Heart right ventricle (tissue), 16 donors: ENCODE measurements around the gene MTFR2. TPM values are rescaled to one million over a fixed set of nuclear protein-coding genes. Genes with fewer than 3 reads are reported as not detected.

Experiments
- ATAC-seq, 8 donors: fragments of 200-7000 bp; cut with Tn5 transposase; one replicate each; pipeline ENCODE4 v1.9.1; 2020; ENCODE audit warnings: mild to moderate bottlenecking in 8 of 8, moderate library complexity in 8 of 8, moderate number of reproducible peaks in 1 of 8
- DNase-seq, 2 donors: peaks; one replicate each; pipeline ENCODE4 v3.0.0-alpha.2; 2020
- H3K27ac ChIP-seq, 10 donors: fragments of 200-600 bp; sonication (generic) in 2 of 10; one replicate each; pipeline versions ENCODE4 v1.5.0 to v1.8.0; 2020 to 2022; ENCODE audit warnings: mild to moderate bottlenecking in 3 of 10
- H3K27me3 ChIP-seq, 7 donors: fragments of 200-600 bp; one replicate each; pipeline ENCODE4 v1.8.0; 2021 to 2022; ENCODE audit warnings: mild to moderate bottlenecking in 2 of 7
- H3K36me3 ChIP-seq, 9 donors: fragments of 200-600 bp; sonication (generic) in 1 of 9; one replicate each; pipeline versions ENCODE4 v1.5.0 to v1.8.0; 2020 to 2022; ENCODE audit warnings: mild to moderate bottlenecking in 2 of 9
- H3K4me1 ChIP-seq, 9 donors: fragments of 200-600 bp; sonication (generic) in 1 of 9; one replicate each; pipeline versions ENCODE4 v1.5.0 to v1.8.0; 2020 to 2022; ENCODE audit warnings: mild to moderate bottlenecking in 4 of 9
- H3K4me3 ChIP-seq, 10 donors: fragments of 200-600 bp; sonication (generic) in 2 of 10; one replicate each; pipeline versions ENCODE4 v1.5.0 to v1.8.0; 2020 to 2022; ENCODE audit warnings: mild to moderate bottlenecking in 7 of 10, moderate library complexity in 2 of 10
- H3K9me3 ChIP-seq, 11 donors: fragments of 200-600 bp in 10 of 11; sonication (generic) in 2 of 11; one replicate each; pipeline versions ENCODE4 v1.5.0 to v1.8.0; 2013 to 2022; ENCODE audit warnings: mild to moderate bottlenecking in 2 of 11, control low read depth in 1 of 11, moderate library complexity in 1 of 11
- CTCF ChIP-seq, 9 donors: fragments of 200-600 bp; sonication (generic) in 2 of 9; IDR thresholded peaks; one replicate each; pipeline versions ENCODE4 v1.5.0 to v1.8.0; 2021 to 2022; ENCODE audit warnings: antibody characterized with exemption in 9 of 9, mild to moderate bottlenecking in 5 of 9, moderate library complexity in 1 of 9
- WGBS, 2 donors: extraction: QIAGEN DNeasy Blood & Tissue Kit; methylation state at CpG; one replicate each; pipeline ENCODE4 v1.1.7; 2013; ENCODE audit warnings: inconsistent platforms in 1 of 2; 5-methylcytosine and 5-hydroxymethylcytosine counted together
- intact Hi-C, 10 donors: fragments of 100-400 bp; cut with DNase I; formaldehyde crosslinking; loops; one replicate each; pipeline versions ENCODE4 v1.11.1 to v1.14.2; 2022
- polyA plus RNA-seq, 2 donors: library from polyadenylated mRNA; stranded (reverse); fragments of 200-250 nt; gene quantifications; one replicate each; pipeline ENCODE4 v1.2.3, GENCODE V29; 2013
- total RNA-seq, 10 donors: library from RNA; stranded (reverse); fragmentation: NEBNext Ultra II Directional in 3 of 10; extraction: Animal tissue kit (Norgen Biotek cat#: 25700) in 3 of 10; gene quantifications; one replicate each; pipeline versions ENCODE4 v1.2.1 to v1.2.4, GENCODE V29; 2021 to 2023
- donor health status: Arrhythmogenic right ventricular cardiomyopathy.
- donor health status: ischemic (EF 13 %, LVEDD 7.1; RV severe dilation, severe dysfunction).
- donor health status: healthy with polysubstance abuse.
- donor health status: DM: no; HTN: yes; CAD: no.
- donor health status: DM: no; HTN: no; CAD: no.
- donor health status: ischemic (EF 25% LVEDD 6.9; RV normal size, moderate dysfunction).
- donor health status: ischemic (EF 25% LVEDD 5.7; RV mildly dilated, moderate dysfunction).
- donor health status: healthy.
- donor health status: DM: yes; HTN: yes; CAD: no.
- donor health status: Ischemic cardiomyopathy.
- donor health status: ischemic (EF 35%, LVEDD 5.7; RV mildly dilated, moderate dysfunction).
- donor health status: nonischemic (EF 11% LVEDD 7.7; RV severe dilation, severe dysfunction).
- donor health status: DM: yes; HTN: yes; CAD: no.
- donor health status: PGD.
- donor health status: ischemic (EF 29% LVEDD 5.4; RV normal size, mild dysfunction).
- donor health status: nonischemic (EF 23%, LVEDD 6.1; RV moderate dilation, normal function).

MTFR2 gene
- total and polyA plus RNA-seq, 12 donors = 0.20 to 0.69 (median 0.27) TPM; not detected in 6

- Histone ChIP-seq H3K27me3 (no peaks in the 10 kb centered on the region), H3K36me3 (no peaks in the 10 kb centered on the region), H3K4me3 (no peak overlapping the region), H3K27ac (no peak overlapping the region), H3K4me1 (peaks cover 0 to 4% (median 0%) of the 10 kb centered on the region in 9 donors), H3K9me3 (no peaks in the 10 kb centered on the region)
- 62 to 71% methylated on average over 5 of the region's 5 CpGs for WGBS, 2 donors
- no peak for ATAC-seq
- intact Hi-C loops = no loop called here
- DNase-seq = no peak
- no peak for TF ChIP-seq CTCF (IDR thresholded peaks at IDR 0.05)
These were observed 37.0 kb downstream of the MTFR2 start for GRCh38 chr6:136213012-136213539.

GRCh38 chr6:136212608-136213007 is 37.5 kb downstream of the MTFR2 start:
- no peaks in the 10 kb centered on the region for H3K36me3 ChIP-seq
- peaks cover 0 to 4% (median 0%) of the 10 kb centered on the region in 9 donors for H3K4me1 ChIP-seq
- H3K4me3 ChIP-seq = no peak overlapping the region
- no peak for ATAC-seq
- no peak for DNase-seq
- WGBS, 2 donors = 93 to 99% methylated on average over 2 of the region's 2 CpGs
- H3K9me3 ChIP-seq = no peaks in the 10 kb centered on the region
- H3K27me3 ChIP-seq = no peaks in the 10 kb centered on the region
- TF ChIP-seq CTCF (IDR thresholded peaks at IDR 0.05) = no peak
- no peak overlapping the region for H3K27ac ChIP-seq
- intact Hi-C loops = no loop called here

GRCh38 chr6:136210398-136211165 is 39.5 kb downstream of the MTFR2 start:
- no peak for DNase-seq
- no peak for TF ChIP-seq CTCF (IDR thresholded peaks at IDR 0.05)
- Histone ChIP-seq H3K4me3 (no peak overlapping the region), H3K27me3 (no peaks in the 10 kb centered on the region), H3K36me3 (no peaks in the 10 kb centered on the region), H3K9me3 (no peaks in the 10 kb centered on the region), H3K4me1 (peaks cover 0 to 4% (median 0%) of the 10 kb centered on the region in 9 donors), H3K27ac (no peak overlapping the region)
- ATAC-seq = peak in 3 of 8 donors; percentile 35 to 67 (median 37)
- intact Hi-C loops = no loop called here
- WGBS, 2 donors = 87 to 89% methylated on average over 13 of the region's 13 CpGs

GRCh38 chr6:136209496-136209895 is 40.6 kb downstream of the MTFR2 start:
- H3K27me3 ChIP-seq = no peaks in the 10 kb centered on the region
- H3K9me3 ChIP-seq = no peaks in the 10 kb centered on the region
- TF ChIP-seq CTCF (IDR thresholded peaks at IDR 0.05) = no peak
- no peaks in the 10 kb centered on the region for H3K36me3 ChIP-seq
- H3K27ac ChIP-seq = no peak overlapping the region
- H3K4me1 ChIP-seq = peaks cover 0 to 4% (median 0%) of the 10 kb centered on the region in 9 donors
- intact Hi-C loops = no loop called here
- WGBS, 2 donors = 81 to 90% methylated on average over 2 of the region's 2 CpGs
- no peak for DNase-seq
- no peak overlapping the region for H3K4me3 ChIP-seq
- no peak for ATAC-seq
